SK-N-MC (cell line): Measurements from ENCODE around the gene MYT1.

Experiments used
- EZH2 ChIP-seq: fragments of 200-600 bp; sonication (generic); IDR thresholded peaks from one replicate; pipeline ENCODE4 v1.6.1; 2017; ENCODE audit warnings: antibody characterized with exemption
- FOXP2 ChIP-seq: optimal IDR thresholded peaks from 2 replicates; pipeline ENCODE3; 2011; ENCODE audit warnings: mild to moderate bottlenecking, moderate library complexity; ENCODE audit not compliant: insufficient read depth; ENCODE audit errors: extremely low read length, control extremely low read depth
- POLR2AphosphoS5 ChIP-seq: IDR thresholded peaks from 2 replicates; pipeline ENCODE4 v1.6.1; 2012; ENCODE audit warnings: mild to moderate bottlenecking, low read depth, low read length, borderline replicate concordance

- no peak for TF ChIP-seq EZH2
- no peak for TF ChIP-seq POLR2AphosphoS5
- no peak for TF ChIP-seq FOXP2
Measured at GRCh38 chr20:64159286-64159680, 5.0 kb upstream of the MYT1 start.
